ENCODE results near the gene GZMM.

GZMM gene

DNA sequence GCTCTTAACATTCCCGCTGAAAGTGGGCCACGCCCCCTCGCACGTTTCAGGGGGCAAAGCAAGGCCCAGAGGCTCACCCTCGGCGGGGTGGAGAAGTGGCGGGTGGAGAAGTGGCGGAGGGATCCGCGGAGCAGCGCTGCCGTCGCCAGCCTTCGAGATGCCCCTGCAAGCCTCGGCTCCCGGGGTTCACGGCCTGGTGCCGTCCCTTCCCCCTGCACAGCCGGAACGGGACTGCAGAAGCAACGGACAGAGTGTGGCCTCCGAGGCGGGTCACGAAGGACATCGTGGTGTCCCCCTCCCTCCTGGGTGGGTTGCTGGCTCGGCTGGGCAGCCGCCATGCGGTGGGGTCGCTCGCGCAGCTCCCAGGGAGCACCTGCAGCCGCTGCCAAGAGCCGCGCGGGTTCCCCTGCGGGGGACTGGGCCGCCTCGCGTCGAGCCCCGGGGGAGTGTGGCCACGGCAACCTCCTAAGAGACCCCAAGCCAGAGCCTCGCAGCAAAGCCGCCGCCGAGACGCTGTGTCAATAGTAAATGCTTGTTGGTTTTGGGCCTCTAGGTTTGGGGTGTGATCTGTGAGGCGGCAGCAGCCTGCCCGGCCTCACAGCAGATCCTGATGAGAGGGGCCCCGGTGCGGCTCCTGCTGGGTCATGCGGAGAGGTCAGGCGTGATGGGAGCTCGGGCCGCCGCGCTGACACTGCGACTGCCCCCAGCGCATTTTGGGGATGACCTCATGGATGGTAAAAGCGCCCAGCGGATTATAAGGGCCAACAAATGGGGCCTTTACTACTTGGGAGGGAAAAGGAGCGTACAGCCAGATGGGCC, 31.1 kb upstream of the GZMM start:
- DNase-seq (ENCODE audit: low read depth), result no peak

GRCh38 chr19:513368-514165, 30.3 kb upstream of the GZMM start:
- DNase-seq (ENCODE audit: low read depth), result no peak

DNA sequence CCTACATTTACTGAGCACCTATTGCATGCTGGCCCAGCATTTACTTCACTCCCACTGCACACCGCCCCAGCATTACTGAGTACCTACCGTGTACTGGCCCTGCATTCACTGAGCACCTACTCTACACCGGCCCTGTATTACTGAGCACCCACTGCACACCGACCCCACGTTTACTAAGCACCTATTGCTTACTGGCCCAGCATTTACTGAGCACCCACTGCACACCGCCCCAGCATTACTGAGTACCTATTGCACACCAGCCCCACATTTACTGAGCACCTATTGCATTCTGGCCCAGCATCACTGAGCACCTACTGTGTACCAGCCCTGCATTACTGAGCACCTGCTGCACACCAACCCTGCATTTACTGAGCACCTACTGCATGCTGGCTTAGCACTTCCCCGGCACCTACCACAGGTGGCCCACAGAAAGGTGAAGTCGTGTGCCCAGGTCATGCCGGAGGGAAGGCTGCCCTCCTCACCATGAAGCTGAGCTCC, 29.6 kb upstream of the GZMM start:
- DNase-seq (ENCODE audit: low read depth), result no peak

DNA sequence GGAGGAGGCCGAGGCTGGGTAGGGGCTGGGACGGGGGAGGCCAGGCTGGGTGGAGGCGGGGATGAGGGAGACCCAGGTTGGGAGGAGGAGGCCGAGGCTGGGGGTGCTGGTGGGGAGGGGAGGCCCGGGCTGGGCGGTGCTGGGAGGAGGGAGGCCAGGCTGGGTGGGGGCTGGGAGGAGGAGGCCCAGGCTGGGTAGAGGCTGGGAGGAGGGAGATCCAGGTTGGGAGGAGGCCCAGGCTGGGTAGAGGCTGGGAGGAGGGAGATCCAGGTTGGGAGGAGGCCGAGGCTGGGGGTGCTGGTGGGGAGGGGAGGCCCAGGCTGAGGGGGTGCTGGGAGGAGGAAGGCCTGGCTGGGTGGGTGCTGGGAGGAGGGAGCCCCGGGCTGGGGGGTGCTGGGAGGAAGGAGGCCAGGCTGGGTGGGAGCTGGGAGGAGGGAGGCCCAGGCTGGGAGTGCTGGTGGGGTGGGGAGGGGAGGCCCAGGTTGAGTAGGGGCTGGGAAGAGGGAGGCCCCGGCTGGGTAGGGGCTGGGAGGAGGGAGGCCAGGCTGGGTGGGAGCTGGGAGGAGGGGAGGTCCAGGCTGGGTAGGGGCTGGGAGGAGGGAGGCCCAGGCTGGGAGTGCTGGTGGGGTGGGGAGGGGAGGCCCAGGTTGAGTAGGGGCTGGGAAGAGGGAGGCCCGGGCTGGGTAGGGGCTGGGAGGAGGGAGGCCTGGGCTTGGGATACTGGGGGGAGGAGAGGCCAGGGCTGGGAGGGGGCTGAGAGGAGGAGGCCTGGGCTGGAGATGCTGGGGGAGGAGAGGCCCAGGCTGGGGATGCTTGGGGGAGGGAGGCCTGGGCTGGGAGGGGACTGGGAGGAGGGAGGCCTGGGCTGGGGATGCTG, 25.9 kb upstream of the GZMM start:
- no peak for DNase-seq (ENCODE audit: low read depth)

- peak; percentile 41 for DNase-seq (ENCODE audit: low read depth)
These were observed 25.1 kb upstream of the GZMM start for GRCh38 chr19:518598-519231.

GRCh38 chr19:519449-519865, 24.4 kb upstream of the GZMM start:
- no peak for DNase-seq (ENCODE audit: low read depth)

DNA sequence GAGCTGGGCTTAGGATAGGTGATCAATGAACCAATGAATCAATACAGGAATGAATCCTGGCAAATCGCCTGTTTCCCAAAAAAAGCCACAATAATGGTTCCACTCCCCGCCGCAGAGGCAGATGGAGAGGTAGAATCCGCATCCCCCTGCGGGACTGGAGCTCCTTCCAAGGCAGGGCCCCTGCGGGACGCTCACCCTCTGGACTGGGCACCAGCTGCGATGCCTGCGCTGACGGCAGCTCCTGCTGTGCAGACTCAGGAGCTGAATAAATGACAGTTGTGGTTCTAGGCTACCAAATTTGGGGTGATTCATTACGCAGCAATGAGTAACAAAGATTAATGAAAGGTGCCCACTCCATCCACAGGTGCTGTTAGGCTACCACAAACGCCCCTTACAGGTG, 21.1 kb upstream of the GZMM start:
- no peak for DNase-seq (ENCODE audit: low read depth)

- no peak for DNase-seq (ENCODE audit: low read depth)
These were observed 19.7 kb upstream of the GZMM start for GRCh38 chr19:524062-524674.

GRCh38 chr19:525029-525428, 18.8 kb upstream of the GZMM start:
- no peak for DNase-seq (ENCODE audit: low read depth)

DNA sequence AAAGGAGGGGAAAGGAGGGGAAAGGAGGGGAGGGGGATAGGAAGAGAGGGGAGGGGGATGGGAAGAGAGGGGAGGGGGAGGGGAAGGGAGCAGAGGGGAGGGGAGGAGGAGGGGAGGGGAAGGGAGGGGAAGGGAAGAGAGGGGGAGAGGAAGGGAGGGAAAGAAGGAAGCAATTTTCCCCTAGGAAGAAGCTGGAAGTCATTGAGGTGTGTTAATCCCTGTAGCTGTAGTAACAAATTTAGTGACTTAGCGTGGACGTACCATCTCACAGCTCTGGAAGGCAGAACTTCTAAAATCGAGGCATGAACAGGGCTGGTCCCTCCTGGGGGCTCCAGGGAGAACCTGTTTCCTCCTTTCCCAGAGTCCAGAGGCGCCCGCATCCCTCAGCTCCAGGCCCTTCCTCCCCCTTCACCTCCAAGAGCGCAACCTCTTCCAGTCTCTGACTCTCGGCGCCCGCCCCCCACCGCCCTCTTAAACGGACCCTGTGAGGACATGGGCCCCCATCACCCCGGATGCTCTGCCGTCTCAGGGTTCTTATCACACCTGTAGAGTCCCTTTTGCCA, 17.9 kb upstream of the GZMM start:
- no peak for DNase-seq (ENCODE audit: low read depth)

DNA sequence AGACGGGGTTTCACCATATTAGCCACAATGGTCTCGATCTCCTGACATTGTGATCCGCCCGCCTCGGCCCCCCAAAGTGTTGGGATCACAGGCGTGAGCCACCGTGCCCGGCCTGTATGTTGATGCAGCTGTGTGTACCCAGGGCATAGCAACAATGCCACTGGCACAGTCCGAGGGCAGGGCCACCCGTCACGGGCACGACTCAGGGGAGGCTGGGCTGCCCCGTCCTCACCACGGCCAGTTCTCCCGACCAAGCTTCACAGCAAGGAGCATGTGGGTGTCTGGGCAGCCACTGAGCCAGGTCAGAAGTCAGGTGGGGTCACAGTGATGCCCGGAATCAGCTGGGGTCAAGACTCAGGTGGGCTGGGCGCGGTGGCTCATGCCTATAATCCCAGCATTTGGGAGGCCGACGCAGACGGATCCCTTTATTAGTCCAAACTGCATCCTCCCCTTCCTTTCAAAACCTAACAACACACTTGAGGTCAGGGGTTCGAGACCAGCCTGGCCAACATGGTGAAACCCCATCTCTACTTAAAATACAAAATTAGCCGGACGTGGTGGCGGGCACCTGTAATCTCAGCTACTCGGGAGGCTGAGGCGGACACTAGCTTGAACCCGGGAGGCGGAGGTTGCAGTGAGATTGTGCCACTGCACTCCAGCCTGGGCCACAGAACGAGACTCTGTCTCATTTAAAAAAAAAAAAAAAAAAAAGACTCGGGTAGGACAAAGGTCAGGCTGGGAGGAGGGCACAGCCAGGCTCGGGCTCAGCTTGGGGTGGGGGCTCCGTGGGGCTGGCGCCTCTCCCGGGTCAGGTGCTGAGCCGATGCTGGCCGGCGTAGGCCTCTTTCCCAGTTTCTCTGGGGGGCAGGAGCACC, 13.5 kb upstream of the GZMM start:
- DNase-seq (ENCODE audit: low read depth), result no peak

DNA sequence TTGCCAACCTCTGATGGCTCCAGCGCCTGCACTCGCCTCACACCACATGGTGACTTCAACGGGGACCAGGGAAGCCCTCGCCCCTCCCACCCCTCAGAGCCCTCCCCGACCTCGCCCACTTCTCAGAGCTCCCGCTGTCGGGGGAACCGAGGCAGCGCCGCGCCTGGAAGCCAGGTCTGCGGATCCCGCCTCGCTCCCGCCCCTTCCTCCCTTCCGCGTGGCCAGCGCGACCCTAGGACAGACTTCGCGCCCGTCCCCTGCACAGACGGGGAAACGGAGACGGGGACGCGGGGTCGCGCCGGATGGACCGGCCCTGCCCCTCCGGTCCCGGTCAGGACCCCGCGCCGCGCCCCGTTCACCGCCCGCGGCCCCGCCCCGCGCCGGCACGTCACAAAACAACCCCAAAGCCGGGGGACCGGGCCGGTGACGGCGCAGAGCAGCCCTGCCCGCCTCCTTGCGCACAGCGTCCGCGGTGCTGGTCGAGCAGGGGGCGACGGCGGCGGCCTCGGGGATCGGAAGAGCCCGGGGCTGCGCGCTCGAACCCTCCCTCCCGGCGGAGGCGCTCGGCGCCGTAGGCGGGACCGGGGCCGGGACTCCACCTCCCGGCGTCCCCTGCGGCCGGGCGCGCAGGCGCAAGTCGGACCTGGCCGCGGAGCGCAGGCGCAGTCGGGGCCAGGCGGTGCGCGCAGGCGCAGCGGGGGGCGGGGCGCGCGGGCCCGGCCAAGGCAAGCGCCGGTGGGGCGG, 12.7 kb upstream of the GZMM start:
- peak; percentile 84 for DNase-seq (ENCODE audit: low read depth)

DNA sequence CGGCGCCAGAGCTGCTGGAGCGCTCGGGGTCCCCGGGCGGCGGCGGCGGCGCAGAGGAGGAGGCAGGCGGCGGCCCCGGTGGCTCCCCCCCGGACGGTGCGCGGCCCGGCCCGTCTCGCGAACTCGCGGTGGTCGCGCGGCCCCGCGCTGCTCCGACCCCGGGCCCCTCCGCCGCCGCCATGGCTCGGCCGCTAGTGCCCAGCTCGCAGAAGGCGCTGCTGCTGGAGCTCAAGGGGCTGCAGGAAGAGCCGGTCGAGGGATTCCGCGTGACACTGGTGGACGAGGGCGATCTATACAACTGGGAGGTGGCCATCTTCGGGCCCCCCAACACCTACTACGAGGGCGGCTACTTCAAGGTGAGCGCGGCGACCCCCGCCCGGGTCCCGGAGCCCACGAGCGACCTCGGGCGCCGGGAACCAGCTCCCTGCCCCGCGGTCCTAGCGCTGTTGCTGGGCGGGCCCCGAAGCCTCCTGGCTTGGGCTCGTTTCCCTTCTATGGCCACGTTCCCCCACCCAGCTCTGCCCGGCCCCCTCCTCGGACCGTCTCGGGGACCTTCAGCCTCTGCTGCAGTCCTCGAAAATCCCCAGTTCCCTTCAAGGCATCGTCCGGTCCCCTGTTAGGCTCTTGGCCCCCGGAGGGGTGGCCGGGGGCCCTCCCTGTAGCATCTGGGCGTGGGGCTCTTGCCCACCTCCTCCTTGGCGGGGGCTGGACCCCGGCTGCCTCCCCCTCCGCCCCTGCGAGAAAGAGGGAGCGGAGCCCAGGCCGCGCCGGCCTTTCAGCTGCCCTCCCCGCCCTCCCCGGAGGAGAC, 11.9 kb upstream of the GZMM start, which contains the start of gene CDC34:
TSS of gene CDC34 (plus strand) at position 8 of the 808 bp plus-strand sequence. CDS start at position 180, 172 bp downstream.
- DNase-seq (ENCODE audit: low read depth), result no peak

DNA sequence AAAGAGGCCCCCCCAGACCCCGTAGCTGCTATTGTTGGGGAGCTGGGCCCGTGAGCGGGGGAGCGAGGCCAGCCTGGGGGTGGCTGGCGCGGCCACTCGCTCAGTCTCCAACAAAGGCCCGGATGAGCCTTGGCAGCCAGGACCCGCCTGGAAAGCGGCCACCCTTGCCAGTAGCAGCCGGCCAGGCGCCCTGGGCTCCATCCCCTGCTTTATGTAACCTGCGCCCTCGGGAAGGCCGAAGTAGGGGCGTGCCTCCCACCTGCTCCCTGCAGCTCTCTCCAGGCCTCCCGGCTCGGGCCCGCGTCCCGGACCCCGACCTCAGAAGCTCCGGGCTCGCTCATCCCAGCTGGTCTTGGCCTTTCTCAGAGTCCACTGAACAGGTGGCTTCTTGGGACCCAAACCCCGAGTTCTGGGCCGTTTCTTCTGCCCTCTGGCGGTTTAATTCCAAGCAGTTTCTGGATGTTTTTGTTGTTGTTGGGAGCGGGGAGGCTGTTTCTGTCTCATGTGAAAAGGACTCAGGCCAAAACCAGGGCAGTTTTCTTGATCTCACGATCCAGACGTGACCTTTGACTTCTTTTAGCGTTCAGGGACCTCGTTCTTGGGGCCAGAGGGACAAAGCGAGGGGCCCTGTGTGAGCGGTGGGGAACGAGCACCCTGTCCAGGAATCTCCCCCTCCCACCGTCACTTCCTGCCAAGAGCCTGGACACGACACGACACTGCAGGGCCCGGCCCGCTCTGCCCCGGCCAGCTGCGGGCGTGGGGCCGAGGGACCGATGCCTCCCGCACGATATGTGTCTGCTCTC, 11.1 kb upstream of the GZMM start:
- no peak for DNase-seq (ENCODE audit: low read depth)

- DNase-seq (ENCODE audit: low read depth), result no peak
These were observed 10.3 kb upstream of the GZMM start for GRCh38 chr19:533364-534058.

- no peak for DNase-seq (ENCODE audit: low read depth)
These were observed 9.8 kb upstream of the GZMM start for GRCh38 chr19:534088-534487.

Measured in stimulated activated CD8-positive, alpha-beta memory T cell treated with anti-CD3 and anti-CD28 coated beads, Interleukin-12 subunit alpha, Interleukin-12 subunit beta, amount 100 ng/mL, for 4 hours (primary cell).